Right renal cortex interstitium (tissue), 3 donors: Measurements from ENCODE around the gene MEAK7. TPM values are rescaled to one million over a fixed set of nuclear protein-coding genes. Genes with fewer than 3 reads are reported as not detected.
A peak's percentile ranks its signal among the peaks of the same experiment; 100 is the strongest.

Source experiments
- DNase-seq, 3 donors: peaks; one replicate each; pipeline ENCODE4 v3.0.0-alpha.2; 2013; ENCODE audit warnings: low read depth in 3 of 3, low spot score in 2 of 3
- polyA plus RNA-seq, 3 donors: library from polyadenylated mRNA; unstranded; fragments of 120-200 nt; gene quantifications; one replicate each; pipeline ENCODE4 v1.2.1, GENCODE V29; 2013; ENCODE audit not compliant: insufficient read length in 3 of 3

Gene MEAK7
- polyA plus RNA-seq, 3 donors, result 16.7 to 19.0 (median 17.4) TPM

GRCh38 chr16:84496991-84497390, 7.5 kb downstream of the MEAK7 start:
- DNase-seq, result no peak

DNA sequence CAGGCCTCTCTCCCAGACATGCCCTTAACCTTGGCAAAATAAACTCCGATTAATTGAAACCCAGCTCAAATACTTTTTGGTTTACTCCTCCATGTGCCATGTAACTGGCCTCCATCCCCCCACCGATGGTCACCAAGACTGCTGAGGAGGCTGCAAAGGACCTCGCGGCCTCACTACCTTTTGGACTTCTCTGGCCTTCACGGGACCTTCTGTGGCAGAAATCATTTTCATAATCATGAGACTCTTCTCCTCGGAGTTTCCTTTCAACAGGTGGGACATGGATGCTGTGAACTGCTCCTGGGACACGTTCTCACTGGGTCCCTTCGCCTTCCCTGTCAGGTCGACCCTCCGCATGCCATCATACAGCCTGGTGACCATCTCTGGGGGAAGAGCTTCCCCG, 9.0 kb downstream of the MEAK7 start:
- no peak for DNase-seq

GRCh38 chr16:84489131-84489530, 15.3 kb downstream of the MEAK7 start:
- DNase-seq, result no peak

- DNase-seq, result no peak
Observed at GRCh38 chr16:84487358-84487757, 17.1 kb downstream of the MEAK7 start.

DNA sequence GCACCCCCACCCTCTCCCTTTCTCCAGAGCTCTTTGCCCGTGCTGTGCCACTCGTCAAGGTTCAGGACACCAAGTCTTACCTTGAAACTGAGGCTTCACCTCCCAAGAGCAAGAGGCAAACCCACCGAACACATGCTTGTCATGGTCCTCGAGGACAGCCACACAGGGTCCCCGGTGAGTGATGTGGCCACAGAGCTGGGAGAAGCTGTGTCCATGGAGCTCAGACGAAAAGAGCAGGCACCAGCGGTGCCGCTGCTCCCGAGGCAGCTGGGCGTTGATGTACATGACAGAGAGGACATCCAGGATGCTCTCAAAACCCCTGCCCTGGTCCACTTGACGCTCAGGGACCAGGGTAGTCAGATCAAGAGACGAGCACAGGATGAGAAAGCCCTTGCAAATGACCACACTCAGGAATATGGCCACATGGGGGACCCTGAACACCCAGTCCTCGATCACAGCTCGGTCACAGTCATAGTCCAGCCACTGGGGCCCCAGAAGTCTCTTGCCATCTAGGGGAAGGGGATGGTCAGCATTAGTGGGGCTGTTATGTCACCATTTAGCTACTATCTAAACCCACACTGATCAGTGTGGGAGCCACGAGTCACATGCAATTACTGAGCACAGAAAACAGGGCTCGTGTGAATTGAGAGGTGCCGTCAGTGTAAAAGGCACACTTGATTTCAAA, 17.8 kb downstream of the MEAK7 start:
- no peak for DNase-seq

- DNase-seq, result no peak
Observed at GRCh38 chr16:84486126-84486525, 18.3 kb downstream of the MEAK7 start.

- no peak for DNase-seq
Observed at GRCh38 chr16:84485255-84486010, 19.0 kb downstream of the MEAK7 start.

GRCh38 chr16:84484579-84485254, 19.7 kb downstream of the MEAK7 start:
- DNase-seq, result peak in 1 of 3 donors; percentile 32

GRCh38 chr16:84483882-84484565, 20.4 kb downstream of the MEAK7 start:
- no peak for DNase-seq

DNA sequence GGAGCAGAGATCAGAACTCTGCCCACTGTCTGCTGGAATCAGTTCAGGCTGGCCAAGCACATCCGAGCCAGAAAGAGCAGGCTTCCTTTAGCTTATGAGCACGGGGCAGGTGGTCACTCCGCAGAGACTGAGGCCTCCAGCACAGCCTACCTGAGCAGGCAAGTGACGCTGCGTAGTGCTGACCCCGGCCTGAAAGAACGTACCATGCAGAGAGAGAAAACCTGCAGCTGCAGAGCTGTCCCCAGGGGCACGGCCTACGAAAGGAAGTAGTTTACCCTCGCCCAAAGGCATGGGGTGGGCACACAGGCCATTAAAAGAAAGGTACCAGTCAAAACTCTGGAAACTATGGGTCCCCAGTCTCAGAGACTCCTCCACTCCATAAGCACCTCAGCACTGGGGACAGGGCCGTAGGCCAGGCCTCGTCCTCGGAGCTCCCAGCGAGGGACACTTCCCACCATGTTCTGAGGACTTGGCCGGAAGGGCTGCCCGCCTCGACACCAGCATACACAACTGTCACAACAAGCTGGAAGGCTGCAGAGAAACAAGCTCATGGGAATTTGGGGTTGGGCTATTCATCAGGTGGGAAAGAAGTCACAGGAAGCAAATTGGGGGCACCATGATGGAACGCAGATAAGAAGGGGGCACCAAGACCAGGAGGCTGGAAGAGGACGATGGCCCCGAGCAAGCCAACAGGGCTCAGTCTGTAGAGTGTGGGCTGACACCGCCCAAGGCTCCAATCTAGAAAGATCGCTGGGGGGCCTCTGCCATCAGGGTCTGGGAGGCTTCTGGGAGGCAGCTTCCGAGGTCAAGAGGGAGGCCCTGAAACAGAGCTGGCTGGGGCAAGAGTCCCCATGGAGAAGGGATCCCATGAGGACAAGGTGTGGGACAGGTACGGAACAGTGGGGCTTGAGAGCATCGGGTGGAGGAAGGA, 21.2 kb downstream of the MEAK7 start:
- no peak for DNase-seq

DNA sequence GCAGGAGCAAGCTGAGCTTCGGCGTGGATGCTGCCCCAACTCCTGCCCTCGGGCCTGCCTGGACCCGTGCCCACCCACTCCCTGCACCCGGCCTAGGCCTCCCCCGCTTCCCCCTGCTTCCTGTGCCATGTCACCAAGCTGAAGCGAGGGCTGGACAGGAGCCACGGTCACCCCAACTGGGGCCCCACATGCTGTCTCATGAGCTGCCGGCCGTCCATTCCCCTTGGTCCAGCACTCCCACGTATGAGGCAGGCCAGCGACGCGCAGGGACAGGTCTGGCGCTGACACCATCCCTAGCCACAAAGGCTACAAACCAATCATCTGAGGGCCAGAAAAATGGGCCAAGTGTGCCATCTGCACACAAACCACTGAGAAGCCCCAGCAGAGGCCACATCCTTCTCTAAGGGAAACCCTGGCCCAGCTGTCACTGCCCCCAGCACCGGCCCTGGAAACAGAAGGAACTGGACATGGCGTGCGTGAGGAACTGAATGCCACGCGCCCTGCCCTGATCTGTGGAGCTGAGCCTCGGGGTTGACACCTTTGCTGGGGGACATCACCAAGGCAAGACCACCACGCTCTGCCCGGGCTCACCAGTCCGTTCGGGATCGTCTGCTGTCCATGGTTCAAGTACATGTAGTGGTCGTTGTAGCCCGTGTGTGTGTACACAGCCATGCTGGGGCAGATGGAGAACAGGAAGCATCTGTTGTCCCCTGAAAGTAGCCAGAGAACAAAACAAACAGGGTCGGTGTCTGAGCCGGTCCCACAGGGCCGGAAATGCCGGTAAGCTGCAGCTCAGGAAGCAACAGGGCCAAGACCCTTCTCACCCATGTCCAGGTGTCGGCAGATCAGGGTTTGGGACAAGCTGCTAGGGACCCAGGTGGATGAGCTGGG, 22.2 kb downstream of the MEAK7 start:
- no peak for DNase-seq

DNA sequence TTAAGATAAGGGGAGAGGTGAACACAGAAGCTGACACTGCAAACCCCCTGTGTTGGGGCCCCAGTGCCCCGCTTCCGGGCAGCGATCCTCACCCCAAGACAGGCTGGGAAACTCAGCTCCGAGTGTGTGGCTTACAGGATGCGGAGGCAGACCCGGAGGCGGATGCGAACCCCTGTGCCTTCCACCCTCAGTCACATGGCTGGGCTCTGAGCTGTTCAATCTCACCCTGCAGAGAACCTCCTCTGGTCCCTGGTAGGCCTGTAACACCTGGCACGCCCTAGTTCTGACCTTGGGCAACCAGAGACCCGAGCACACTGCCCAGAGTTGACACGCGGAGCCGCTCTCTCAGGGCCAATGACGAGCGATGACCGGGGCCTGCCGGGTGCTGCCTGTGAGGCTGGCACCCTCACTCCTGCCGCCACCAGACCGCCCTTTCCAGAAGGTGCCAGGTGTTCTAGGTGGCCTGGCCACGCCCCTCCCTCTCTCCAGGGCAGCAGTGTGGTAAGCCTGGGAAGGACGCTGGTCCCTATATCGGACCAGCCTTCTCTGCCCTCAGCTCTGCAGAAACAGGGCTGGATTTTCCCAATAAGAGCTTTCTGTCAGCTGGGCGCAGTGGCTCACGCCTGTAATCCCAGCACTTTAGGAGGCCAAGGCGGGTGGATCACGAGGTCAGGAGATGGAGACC, 23.3 kb downstream of the MEAK7 start:
- DNase-seq, result no peak

DNA sequence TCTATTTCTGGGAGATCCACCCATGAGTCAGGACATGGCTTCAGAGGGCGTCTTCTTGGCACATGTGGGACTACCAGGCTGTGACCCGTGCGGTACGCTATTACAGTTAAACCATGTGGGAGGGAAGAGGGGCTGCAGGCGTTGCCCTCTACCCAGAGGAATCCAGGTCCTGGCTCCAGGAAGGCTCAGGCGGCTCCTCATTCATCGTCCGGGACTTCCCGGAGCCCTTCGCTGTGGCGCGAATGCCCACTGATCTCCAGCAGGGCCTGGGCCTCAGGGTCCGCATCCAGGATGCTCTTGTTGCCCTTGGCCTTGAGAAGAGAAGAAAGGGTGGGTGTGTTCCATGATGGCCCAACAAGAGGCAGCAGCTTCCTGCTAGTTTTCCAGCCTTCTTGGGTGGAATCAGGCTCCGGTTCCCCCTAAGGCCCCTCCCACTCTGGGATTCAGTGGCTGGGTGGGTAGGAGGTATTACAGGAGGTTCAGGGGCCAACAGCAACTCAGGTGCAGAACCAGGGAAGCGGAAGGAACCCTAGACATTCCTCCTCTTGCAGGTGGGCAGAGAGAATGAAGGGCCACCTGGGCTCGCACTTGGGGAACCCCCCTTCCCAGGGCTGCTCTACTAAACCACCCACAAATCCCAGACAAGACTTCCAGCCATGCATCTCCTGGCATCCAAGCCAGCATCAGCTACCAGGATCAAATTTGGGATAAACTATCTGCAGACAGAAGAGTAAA, 24.6 kb downstream of the MEAK7 start:
- no peak for DNase-seq

DNA sequence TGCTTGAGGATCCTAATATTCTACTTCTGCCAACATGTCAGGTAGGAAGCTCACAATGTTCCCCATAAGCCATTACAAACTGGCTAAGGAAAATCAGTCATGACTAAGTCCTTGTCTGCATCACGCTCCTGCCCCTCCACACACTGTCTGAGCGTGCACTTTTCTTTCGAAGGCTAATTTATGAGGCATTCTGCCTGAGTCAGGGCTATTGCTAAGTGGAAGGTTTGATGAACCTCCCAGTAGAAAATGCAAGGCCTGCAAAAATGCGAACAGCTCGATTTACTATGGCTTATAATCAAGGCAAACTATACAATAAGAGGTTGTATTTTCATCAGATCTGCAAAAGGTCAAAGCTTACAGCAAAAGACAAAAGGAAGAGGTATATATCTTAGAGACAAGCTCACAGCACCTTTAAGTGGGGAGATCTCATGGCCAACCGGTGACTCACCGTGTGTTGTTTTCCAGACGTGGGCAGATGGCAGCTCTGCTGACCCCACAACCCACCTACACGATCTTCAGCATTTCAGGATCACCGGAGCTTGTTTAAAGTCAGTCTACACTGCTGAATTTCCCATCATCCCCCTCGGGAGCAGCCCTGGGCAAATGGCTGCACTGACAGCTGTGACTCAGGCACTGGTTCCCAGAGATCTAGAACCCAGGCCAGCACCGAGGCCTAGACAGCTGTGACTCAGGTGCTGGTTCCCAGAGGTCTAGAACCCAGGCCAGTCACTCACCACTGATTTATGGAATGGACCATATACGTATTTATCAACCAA, 26.1 kb downstream of the MEAK7 start:
- no peak for DNase-seq

GRCh38 chr16:84477661-84478060, 26.8 kb downstream of the MEAK7 start:
- DNase-seq, result no peak

- DNase-seq, result no peak
Observed at GRCh38 chr16:84476401-84476800, 28.1 kb downstream of the MEAK7 start.

GRCh38 chr16:84475643-84476240, 28.7 kb downstream of the MEAK7 start:
- DNase-seq, result no peak
